Endothelial cell of umbilical vein (primary cell): ENCODE measurements around the gene PRKAG2. TPM values are rescaled to one million over a fixed set of nuclear protein-coding genes. Genes with fewer than 3 reads are reported as not detected.

Source experiments
- BruUV-seq: library from RNA; stranded (reverse); fragments of 400-500 nt; replicated peaks from 2 replicates; lab custom pipeline; 2021; lab: Mats Ljungman, UMichigan
- CTCF ChIA-PET: fragments of 300-600, 350-600 bp; sonication (Branson Sonifier 250); formaldehyde crosslinking; loops from one replicate; lab custom pipeline; 2021; ENCODE audit warnings: antibody characterized with exemption, inconsistent platforms; lab: Charles Lee
- POLR2A ChIA-PET: fragments of 300-600, 350-600 bp; sonication (Branson Sonifier 250); formaldehyde crosslinking; loops from one replicate; lab custom pipeline; 2021; ENCODE audit warnings: antibody characterized with exemption, inconsistent platforms; lab: Charles Lee
- DNase-seq: peaks from one replicate; pipeline ENCODE4 v3.0.0-alpha.2; 2011; ENCODE audit warnings: low read depth, low spot score
- FAIRE-seq: peaks from 2 replicates; lab custom pipeline; 2011; peaks lifted over from hg19 to GRCh38; lab: Jason Lieb, UNC
- H2AFZ ChIP-seq: 2 replicates; pipeline ENCODE4 v1.6.0; 2012; ENCODE audit warnings: low read depth, low read length, control low read depth, inconsistent platforms
- H3K27ac ChIP-seq: 2 replicates; pipeline ENCODE4 v1.5.1; 2011; ENCODE audit warnings: low read depth, mild to moderate bottlenecking, control low read depth, low read length, moderate library complexity; ENCODE audit not compliant: insufficient read depth
- H3K27me3 ChIP-seq, 2 experiments: 2 replicates each; pipeline versions ENCODE4 v1.6.0 to v1.6.1; 2011; ENCODE audit warnings: low read length in 2 of 2, mixed read lengths in 1 of 2; ENCODE audit not compliant: control insufficient read depth in 2 of 2, insufficient read depth in 2 of 2
- H3K36me3 ChIP-seq, 2 experiments: 2 replicates in 1 of 2; 3 replicates in 1 of 2; pipeline ENCODE4 v1.5.1; 2011; ENCODE audit warnings: low read length in 2 of 2, mild to moderate bottlenecking in 1 of 2, moderate library complexity in 1 of 2; ENCODE audit not compliant: control insufficient read depth in 2 of 2, insufficient read depth in 2 of 2; ENCODE audit errors: extremely low read depth in 1 of 2
- H3K4me1 ChIP-seq: 3 replicates; pipeline ENCODE4 v1.5.1; 2011; ENCODE audit warnings: mild to moderate bottlenecking, low read length; ENCODE audit not compliant: control insufficient read depth, insufficient read depth; ENCODE audit errors: extremely low read depth
- H3K4me2 ChIP-seq: 2 replicates; pipeline ENCODE4 v1.6.1; 2011; ENCODE audit warnings: low read length, control low read depth, mixed read lengths; ENCODE audit not compliant: insufficient read depth
- H3K4me3 ChIP-seq, 3 experiments: fragments of 200-600 bp in 1 of 3; sonication (generic), shearing (Covaris generic) in 1 of 3; replicated peaks in 1 of 3; 2 replicates each; pipeline ENCODE4 v1.5.1; 2011 to 2016; ENCODE audit warnings: control low read depth in 3 of 3, low read length in 3 of 3, mild to moderate bottlenecking in 2 of 3, inconsistent platforms in 1 of 3, low read depth in 1 of 3, moderate library complexity in 1 of 3; ENCODE audit not compliant: insufficient read depth in 1 of 3
- H3K79me2 ChIP-seq: 2 replicates; pipeline ENCODE4 v1.6.0; 2012; ENCODE audit warnings: low read length, inconsistent platforms; ENCODE audit not compliant: control insufficient read depth, insufficient read depth
- H3K9ac ChIP-seq: replicated peaks from 2 replicates; pipeline ENCODE3; 2011; ENCODE audit warnings: low read length, control low read depth; ENCODE audit not compliant: insufficient read depth; ENCODE audit errors: extremely low read depth
- H3K9me1 ChIP-seq: replicated peaks from 3 replicates; pipeline ENCODE4 v1.6.0; 2011; ENCODE audit warnings: mild to moderate bottlenecking, low read length; ENCODE audit not compliant: control insufficient read depth, insufficient read depth; ENCODE audit errors: extremely low read depth
- H3K9me3 ChIP-seq: replicated peaks from 2 replicates; pipeline ENCODE4 v1.5.1; 2012; ENCODE audit warnings: low read length, inconsistent platforms; ENCODE audit not compliant: control insufficient read depth, insufficient read depth
- H4K20me1 ChIP-seq: replicated peaks from 2 replicates; pipeline ENCODE3; 2011; ENCODE audit warnings: mild to moderate bottlenecking, low read length; ENCODE audit not compliant: control insufficient read depth, insufficient read depth; ENCODE audit errors: extremely low read depth
- EZH2 ChIP-seq: IDR thresholded peaks from 2 replicates; pipeline ENCODE4 v1.6.1; 2012; ENCODE audit warnings: borderline replicate concordance, low read depth, mild to moderate bottlenecking, moderate library complexity, low read length, inconsistent platforms; ENCODE audit not compliant: severe bottlenecking
- FOS ChIP-seq: IDR thresholded peaks from 2 replicates; pipeline ENCODE4 v1.6.1; 2011; ENCODE audit warnings: mild to moderate bottlenecking, low read length, moderate library complexity, borderline replicate concordance; ENCODE audit not compliant: insufficient read depth
- GATA2 ChIP-seq: IDR thresholded peaks from 2 replicates; pipeline ENCODE4 v1.7.0; 2011; ENCODE audit warnings: low read depth, mild to moderate bottlenecking, moderate library complexity, mixed read lengths, low read length; ENCODE audit not compliant: insufficient read length, insufficient read depth
- JUN ChIP-seq: IDR thresholded peaks from 2 replicates; pipeline ENCODE4 v1.6.1; 2011; ENCODE audit warnings: borderline replicate concordance, low read depth; ENCODE audit not compliant: insufficient read length, insufficient read depth
- MYC ChIP-seq: IDR thresholded peaks from one replicate; pipeline ENCODE4 v1.6.1; 2011; ENCODE audit warnings: mild to moderate bottlenecking, low read depth, low read length
- POLR2A ChIP-seq: IDR thresholded peaks from 2 replicates; pipeline ENCODE4 v1.6.1; 2012; ENCODE audit warnings: low read depth, mild to moderate bottlenecking, control low read depth, low read length
- POLR2AphosphoS5 ChIP-seq: IDR thresholded peaks from 2 replicates; pipeline ENCODE4 v1.6.1; 2012; ENCODE audit warnings: low read depth, mild to moderate bottlenecking, control low read depth, low read length, moderate library complexity; ENCODE audit not compliant: insufficient read depth
- dilution Hi-C: fragments of 300-500 bp; cut with MboI; formaldehyde crosslinking; loops from one replicate; pipeline ENCODE4 v1.15.0; 2019; ENCODE audit warnings: low sequenced_read_pairs; ENCODE audit not compliant: extremely low pct_ligation_motif_present
- intact Hi-C: fragments of 100-400 bp; cut with micrococcal nuclease; formaldehyde crosslinking; loops from one replicate; pipeline ENCODE4 v1.10.0; 2022
- polyA plus RNA-seq, 4 experiments: library from polyadenylated mRNA; depleted of rRNA in 3 of 4; stranded (reverse) in 3 of 4; unstranded in 1 of 4; fragments of >200 nt; gene quantifications; 2 replicates each; pipeline versions ENCODE4 v1.2.1 to v1.2.3, GENCODE V29; 2011 to 2012; ENCODE audit warnings: missing spikeins in 1 of 4
- total RNA-seq: library from RNA; stranded (reverse); gene quantifications from 2 replicates; pipeline ENCODE4 v1.2.3, GENCODE V29; 2021
- TF ChIP-seq, protein P1 (sequence below): IDR thresholded peaks from 2 replicates; pipeline ENCODE4 v1.6.1; 2011; ENCODE audit not compliant: insufficient read depth, insufficient read length
- TF ChIP-seq, protein P2 (sequence below), 2 donors: IDR thresholded peaks; 1 replicate in 1 of 2; 2 replicates in 1 of 2; pipeline ENCODE4 v1.5.1; 2011; ENCODE audit warnings: low read length in 2 of 2, mild to moderate bottlenecking in 2 of 2, moderate library complexity in 2 of 2, control low read depth in 1 of 2, inconsistent platforms in 1 of 2, low read depth in 1 of 2; ENCODE audit not compliant: insufficient read depth in 1 of 2; ENCODE audit errors: extremely low read depth in 1 of 2

Gene PRKAG2
- total and polyA plus RNA-seq, 2 donors (not counting 3 experiments of a cell fraction or from before 2014, with no cell fraction given), result 19.3 to 51.5 TPM

DNA sequence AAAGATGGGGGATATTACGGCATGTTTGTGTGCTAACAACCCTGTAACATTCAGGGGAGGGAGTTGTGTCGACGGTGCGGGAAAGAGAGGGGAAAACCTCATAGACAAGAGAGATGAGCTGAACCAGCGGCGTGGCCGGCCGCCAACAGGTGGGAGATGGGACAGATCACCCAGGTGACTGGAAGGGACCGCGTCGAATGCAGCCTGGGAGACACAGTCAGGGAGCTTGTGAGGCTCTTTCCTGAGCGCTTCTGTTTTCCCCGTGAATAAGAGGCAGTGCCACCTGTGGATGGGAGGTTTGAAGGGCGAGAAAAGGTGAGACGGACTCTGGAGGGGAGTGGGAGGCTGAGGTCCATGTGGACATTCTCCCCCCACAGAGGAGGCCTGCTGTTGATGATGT lies 9.9 kb upstream of the PRKAG2 start:
- Histone ChIP-seq H3K9me1 (no peaks in the 10 kb centered on the region), H3K9ac (no peak overlapping the region), H3K27ac (no peak overlapping the region), H3K9me3 (no peaks in the 10 kb centered on the region), H3K36me3 (no peaks in the 10 kb centered on the region), H2AFZ (no peak overlapping the region), H3K4me2 (no peak overlapping the region), H4K20me1 (no peaks in the 10 kb centered on the region), H3K4me1 (no peaks in the 10 kb centered on the region), H3K4me3 (no peak overlapping the region), H3K79me2 (no peaks in the 10 kb centered on the region), H3K27me3 (peaks cover 5 to 13% of the 10 kb centered on the region in 2 experiments)
- no TSS peak for BruUV-seq
- ChIA-PET CTCF (no interaction called here), POLR2A (no interaction called here)
- DNase-seq (no peak), FAIRE-seq (no peak)
- intact Hi-C loops (no loop called here), dilution Hi-C loops (no loop called here)
- TF ChIP-seq, protein P1, sequence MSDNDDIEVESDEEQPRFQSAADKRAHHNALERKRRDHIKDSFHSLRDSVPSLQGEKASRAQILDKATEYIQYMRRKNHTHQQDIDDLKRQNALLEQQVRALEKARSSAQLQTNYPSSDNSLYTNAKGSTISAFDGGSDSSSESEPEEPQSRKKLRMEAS, result no peak
- TF ChIP-seq FOS (no peak), GATA2 (no peak), POLR2A (no peak), JUN (no peak), POLR2AphosphoS5 (no peak), EZH2 (no peak)

DNA sequence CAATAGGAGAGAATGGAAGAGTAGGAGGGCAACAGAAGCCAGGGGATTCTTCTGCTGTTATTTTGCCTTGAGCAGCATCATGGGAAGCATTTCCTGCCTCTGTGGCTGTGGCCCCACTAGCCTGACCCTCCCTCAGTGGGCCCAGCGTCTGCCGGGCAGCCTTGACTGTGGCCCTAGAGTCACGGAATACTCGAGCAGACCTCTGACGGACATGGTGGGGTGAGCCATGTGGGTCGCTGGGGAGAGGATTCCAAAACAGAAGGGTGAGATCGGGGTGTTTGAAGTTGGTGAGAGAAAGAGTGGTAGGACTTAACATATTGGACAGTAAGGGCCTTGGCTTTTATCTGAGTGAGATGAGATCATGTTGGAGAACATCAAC lies 8.3 kb upstream of the PRKAG2 start:
- Histone ChIP-seq H3K27ac (no peak overlapping the region), H2AFZ (no peak overlapping the region), H3K36me3 (no peaks in the 10 kb centered on the region), H3K4me2 (no peak overlapping the region), H3K4me1 (no peaks in the 10 kb centered on the region), H3K79me2 (no peaks in the 10 kb centered on the region), H4K20me1 (no peaks in the 10 kb centered on the region), H3K9ac (no peak overlapping the region), H3K9me1 (no peaks in the 10 kb centered on the region), H3K9me3 (no peaks in the 10 kb centered on the region), H3K27me3 (peaks cover 8 to 14% of the 10 kb centered on the region in 2 experiments), H3K4me3 (no peak overlapping the region)
- POLR2A ChIA-PET, result no interaction called here
- no TSS peak for BruUV-seq
- CTCF ChIA-PET, result no interaction called here
- intact Hi-C loops, result no loop called here
- DNase-seq (no peak), FAIRE-seq (no peak)
- no peak for TF ChIP-seq FOS
- no peak for TF ChIP-seq JUN
- no peak for TF ChIP-seq MYC
- TF ChIP-seq EZH2, result no peak
- TF ChIP-seq POLR2A, result no peak
- no peak for TF ChIP-seq POLR2AphosphoS5
- TF ChIP-seq, protein P2, sequence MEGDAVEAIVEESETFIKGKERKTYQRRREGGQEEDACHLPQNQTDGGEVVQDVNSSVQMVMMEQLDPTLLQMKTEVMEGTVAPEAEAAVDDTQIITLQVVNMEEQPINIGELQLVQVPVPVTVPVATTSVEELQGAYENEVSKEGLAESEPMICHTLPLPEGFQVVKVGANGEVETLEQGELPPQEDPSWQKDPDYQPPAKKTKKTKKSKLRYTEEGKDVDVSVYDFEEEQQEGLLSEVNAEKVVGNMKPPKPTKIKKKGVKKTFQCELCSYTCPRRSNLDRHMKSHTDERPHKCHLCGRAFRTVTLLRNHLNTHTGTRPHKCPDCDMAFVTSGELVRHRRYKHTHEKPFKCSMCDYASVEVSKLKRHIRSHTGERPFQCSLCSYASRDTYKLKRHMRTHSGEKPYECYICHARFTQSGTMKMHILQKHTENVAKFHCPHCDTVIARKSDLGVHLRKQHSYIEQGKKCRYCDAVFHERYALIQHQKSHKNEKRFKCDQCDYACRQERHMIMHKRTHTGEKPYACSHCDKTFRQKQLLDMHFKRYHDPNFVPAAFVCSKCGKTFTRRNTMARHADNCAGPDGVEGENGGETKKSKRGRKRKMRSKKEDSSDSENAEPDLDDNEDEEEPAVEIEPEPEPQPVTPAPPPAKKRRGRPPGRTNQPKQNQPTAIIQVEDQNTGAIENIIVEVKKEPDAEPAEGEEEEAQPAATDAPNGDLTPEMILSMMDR (IDR thresholded peaks at IDR 0.05; ENCODE audit: extremely low read depth in 1 of 2, insufficient read depth in 1 of 2, low read depth in 1 of 2, low read length in 2 of 2), result no peak
- no peak for TF ChIP-seq GATA2
- TF ChIP-seq, protein P1, result no peak
- dilution Hi-C loops, result no loop called here
